ENCODE results near the gene POMZP3.
"Not testable (repeated sequence)": the region's sequence is repeated elsewhere in the genome, so short reads cannot be mapped to it uniquely, and the experiment has no call there.

DNA sequence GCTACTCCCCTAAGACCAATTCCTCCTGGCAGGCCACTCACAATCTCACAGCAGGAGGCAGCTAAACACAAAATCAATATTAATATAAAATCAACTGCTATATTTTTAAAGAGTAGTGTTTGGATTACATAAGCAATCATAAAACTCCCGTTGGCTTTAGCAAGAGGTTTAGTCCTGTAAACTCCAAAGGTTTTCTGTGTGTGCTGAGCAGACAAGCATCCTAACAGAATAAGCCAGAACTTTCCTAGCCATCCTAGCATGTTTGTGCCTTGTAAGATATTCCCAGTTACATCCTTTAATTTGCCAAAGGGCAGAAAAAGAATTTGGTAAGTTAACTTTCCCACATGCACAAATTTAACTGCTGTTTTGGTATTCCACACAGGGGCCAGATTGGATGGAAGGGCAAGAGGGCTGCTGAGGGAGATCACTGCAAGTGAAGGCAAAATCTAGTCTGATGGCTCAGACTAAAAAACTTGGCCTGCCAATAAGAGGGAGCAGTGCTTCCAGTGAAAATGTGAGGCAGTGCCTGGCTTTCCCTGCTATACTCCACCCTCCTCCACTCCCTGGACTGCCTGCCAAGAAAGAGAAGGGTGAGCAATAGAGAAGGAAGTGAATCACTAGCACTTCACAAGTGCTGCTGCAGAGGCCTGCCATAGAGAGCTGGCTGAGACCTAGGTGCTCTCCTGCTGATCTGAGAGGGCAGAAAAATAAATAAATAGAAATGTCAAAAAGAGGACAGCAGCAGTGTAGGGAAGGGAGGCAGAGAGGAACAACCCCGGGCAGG lies 44.0 kb downstream of the POMZP3 start:
- not testable (repeated sequence) for TF ChIP-seq POLR2A (IDR thresholded peaks at IDR 0.05; ENCODE audit: low read length); GATA1 (IDR thresholded peaks at IDR 0.05; ENCODE audit: low read depth, low read length)

Data from erythroblast (primary cell).